GM19468 (cell line): ENCODE results near the gene SEPTIN5.

ENCODE experiments used
- ATAC-seq: cut with Tn5 transposase; IDR thresholded peaks from one replicate; pipeline ENCODE4 v1.9.1; 2021; ENCODE audit warnings: mild to moderate bottlenecking, moderate library complexity, moderate number of reproducible peaks; ENCODE audit not compliant: unreplicated experiment; ENCODE audit errors: extremely low read depth

SEPTIN5 gene

DNA sequence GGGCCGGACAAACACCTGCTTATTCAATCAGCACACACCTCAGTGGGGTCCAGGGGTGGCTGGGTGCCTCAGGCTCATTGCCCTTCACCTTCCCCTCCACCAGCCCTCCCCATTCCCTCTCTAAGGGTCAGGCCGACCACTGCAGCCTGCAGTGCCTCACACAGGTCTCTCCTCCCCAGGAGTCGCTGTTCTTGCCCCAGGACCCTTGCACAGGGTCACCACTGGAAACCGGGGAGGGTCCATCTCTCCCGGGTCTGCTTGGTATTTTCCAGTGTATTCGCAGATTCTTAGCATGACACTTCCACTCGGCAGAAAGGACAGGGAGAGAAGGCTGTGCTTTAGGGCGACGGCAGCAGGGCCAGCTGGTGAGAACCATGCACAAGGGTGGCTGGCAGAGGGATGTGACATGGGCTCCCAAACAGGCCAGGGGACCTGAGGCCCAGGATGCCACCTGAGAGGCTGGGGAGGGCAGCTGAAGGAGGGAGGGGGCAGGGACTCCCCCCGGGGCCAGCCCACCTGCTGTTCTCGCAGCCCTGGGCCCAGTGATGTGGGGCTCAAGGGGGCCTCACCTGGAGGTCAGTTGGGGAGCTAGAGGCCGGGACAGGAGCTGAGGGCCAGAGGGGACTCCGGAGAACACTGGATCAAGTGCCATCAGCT, 30.2 kb downstream of the SEPTIN5 start:
- ATAC-seq: no peak

DNA sequence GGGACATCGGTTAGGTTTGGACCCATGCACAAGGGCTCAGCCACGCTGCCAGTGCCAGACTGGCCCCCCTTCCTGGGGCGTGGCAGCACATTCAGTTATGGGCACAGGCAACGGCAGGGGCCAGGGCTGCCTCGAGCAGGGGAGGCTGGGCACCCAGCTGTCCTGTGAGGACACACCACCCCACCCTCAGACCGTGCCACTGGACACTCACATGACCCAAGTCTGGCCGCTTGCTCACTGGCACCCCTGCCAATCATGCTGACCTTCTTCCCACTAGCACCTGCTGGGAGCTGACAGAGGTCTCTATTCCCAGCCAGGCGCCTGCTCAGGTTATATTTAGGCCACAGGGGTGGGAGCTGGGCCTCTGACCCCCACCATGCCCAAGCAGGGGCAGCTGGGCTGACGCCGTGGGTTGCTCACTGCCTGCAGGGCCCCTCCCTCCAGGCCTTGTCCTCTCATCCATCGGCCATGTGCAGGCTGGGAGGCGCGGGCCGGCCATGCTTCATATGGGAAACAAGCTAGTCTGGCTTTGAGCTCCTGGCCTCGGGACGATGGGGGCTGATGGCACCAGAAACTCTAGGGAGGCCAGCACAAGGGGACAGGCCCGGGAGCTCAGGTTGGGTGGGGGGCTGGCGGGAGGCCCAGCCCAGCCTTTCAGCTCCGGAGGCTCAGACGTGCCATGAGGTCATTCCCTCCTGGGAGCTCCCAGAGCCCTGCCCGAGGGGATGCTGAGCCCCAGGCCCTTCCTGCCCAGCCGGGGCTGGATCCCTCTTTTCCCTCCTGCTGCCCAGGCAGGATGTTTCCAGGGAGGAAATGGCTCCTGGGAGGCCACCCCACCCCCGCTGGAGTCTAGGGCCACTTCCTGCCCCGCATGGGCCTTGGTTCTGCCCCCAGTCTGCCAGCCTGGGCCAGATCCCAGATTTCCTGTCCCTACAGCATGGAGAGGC, 31.1 kb downstream of the SEPTIN5 start:
- no peak for ATAC-seq

DNA sequence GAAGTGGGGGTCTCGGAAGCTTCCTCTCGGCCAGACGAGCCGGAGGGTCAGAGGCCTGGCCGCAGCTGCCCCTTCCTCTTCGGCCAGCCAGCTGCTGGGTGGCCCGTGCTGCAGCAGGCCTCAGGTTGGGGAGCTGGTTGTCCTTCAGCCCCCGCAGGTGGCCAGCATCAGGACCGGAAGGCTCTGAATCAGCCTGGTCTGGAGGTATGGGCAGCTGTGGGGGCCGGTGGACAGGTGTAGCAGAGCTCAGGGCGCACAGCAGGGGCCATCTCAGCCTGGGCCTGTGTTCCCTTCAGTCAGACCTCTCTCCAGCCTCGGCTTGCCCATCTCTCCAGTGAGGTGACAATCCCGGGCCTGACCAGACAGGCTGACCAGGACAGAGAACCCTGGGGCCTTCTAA, 32.4 kb downstream of the SEPTIN5 start:
- ATAC-seq: no peak

DNA sequence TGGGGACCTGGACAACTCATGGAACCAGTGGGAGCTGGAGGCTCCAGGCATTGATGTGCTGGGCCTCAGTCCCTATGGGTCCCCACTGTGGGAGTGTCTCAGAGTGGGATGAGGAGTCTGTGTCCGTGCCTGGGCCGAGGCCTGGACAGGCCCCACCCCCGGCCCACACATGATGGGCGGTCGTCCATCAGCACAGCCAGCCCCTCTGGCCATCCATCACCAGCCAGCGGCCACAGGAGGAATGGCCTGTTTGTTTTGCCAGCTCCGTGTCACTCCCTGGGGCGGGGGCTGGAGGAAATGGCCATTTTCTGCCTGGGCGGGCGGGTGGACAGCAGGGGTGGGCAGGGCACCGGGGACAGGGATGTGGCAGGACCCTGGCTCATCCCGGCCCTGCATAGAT, 33.2 kb downstream of the SEPTIN5 start:
- no peak for ATAC-seq

DNA sequence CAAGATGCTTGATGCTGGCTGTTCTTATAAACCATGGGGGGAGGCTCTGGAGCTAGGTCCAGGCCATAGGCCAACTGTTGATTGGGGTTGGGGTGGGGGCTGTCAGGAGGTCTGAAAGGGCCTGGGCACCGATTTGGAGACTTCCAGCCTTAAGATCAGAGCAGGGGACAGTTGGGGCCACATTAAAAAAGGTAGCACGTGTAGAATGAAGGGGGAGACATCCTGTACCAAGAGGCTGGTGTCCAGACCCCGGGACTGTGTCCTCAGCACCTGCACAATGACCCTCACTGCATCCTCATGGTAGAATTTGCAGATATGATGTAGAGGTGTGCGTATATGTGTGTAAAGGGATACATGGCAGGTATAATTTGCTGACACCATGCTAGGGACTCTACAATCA, 33.8 kb downstream of the SEPTIN5 start:
- ATAC-seq: no peak

DNA sequence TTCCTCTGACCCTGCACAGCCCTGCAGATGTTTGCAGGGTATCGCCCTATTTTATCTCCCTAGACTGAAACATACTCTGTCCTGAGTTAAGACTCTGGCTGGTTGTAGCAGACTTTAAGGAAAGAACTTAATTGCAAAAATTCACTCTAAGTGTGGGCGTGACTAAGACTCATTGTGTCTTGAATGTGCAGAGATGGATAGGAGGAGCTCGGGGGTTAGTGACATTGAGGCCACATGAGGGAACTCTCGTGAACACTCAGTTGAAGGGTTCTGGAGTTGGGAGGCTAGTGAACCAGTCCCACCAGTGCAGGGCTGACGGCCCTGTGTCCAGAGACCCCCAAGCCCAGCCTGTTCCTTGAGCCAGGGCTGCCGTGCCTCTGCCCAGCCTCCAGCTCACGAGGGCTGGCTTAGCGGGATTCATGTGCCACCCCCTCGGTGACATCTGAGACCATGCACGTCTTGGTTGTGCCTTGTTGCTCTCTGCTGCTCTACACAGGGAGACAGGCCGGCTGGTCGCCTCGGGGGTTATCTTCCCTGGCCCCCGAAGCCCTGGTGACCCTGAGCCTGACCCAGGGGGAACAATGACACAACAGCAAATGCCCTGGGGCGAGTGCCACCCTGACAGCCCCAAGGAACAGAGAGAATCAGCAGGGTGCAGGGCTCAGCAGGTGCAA, 34.8 kb downstream of the SEPTIN5 start:
- no peak for ATAC-seq

DNA sequence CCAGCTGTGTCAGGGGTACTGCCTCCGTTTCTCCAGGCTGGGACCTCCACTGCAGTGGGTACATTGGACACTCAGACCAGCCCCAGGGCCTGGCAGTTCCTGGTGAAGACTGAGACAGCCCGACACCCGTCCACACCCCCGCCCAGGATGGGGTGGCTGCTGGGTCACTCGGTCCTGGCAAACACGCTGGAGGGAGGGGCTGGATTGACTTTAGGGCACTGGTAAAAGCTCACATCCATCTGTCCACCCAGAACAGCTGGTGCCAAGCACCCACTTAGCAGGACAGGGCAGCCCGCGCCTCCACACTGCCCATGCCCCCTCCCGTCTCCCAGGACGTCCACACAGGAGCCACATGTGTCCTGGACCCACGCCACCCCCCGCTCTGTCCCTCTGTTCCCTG, 35.6 kb downstream of the SEPTIN5 start:
- ATAC-seq: no peak

DNA sequence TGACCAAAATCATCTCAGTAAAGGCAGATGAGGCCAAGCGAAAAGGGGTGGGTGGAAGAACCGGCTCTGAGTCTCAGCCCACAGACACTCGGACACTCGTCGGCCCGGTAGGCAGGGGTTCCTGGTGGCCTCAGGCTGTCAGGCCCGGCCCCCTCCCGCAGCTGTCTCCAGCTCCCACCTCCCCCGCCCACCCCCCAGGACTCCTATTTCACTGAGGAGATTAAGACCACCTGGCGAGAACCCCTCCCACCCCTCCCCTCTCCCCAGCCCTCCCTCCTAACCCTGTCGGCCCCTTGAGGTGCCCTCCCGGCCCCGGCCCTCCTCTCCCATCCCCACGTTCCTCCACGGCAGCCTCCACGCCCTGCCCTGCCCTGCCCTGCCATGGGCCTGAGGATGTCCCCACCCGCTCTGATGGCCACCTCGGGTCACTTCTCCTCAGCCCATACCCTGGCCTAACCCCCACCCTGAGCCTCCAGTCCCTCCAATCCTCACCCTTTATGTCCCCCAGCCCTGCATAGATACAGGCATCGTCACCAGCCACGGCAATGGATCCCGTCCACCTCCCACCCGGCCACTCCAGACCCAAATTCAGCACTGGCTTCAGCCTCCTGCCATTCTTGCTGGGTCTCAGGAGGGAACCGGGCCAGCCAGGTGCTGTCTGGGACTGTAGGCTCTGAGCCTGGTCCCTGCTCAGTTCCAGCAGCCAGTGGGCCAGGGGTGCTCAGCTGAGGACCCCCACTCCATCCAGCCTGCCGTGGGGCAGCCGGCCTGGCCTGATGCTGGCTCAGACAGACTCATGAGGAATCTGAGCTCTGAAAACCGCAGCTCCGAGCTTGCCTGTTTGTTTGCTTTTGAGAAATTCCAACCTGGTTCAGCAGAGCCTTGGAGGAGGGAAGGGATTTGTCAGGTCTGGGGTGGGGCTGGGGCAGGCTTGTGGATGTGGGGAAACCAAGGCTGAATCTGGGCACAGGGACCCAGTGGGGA, 36.5 kb downstream of the SEPTIN5 start:
- no peak for ATAC-seq

DNA sequence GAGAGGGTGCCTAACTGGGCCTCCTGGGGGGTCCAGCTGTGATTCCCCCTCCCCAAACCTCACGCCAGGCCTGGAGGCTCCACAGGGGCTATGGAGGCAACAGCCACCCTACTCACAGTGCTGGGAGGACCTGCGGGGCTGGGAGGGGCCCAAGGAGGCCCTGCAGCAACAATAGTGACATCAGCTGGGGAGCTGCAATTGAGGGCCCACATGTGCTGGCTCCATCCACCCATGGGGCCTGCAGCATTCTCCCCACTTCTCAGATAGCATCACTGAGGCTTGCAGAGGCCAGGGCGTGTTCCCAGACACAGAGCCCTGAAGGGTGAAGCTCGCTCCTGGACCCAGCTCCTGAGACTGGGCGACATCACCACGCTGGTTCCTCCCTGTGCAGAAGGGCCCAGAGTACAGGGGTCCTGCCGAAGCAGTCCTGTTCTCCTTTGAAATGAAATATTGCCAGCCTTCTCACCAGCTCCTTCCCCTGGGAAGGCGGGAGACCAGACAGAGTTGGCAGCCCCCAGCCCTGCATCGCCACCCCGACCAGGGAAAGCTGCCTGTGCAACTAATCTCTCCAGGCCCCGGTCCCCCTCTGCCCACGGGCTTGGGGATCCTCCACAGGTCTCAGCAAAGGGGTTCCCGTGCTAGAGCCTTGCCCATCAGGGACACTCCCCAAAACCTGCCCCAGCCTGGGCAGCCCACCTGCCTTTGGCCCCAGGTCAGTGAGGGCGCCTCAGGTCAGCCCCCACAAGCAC, 37.4 kb downstream of the SEPTIN5 start:
- no peak for ATAC-seq

DNA sequence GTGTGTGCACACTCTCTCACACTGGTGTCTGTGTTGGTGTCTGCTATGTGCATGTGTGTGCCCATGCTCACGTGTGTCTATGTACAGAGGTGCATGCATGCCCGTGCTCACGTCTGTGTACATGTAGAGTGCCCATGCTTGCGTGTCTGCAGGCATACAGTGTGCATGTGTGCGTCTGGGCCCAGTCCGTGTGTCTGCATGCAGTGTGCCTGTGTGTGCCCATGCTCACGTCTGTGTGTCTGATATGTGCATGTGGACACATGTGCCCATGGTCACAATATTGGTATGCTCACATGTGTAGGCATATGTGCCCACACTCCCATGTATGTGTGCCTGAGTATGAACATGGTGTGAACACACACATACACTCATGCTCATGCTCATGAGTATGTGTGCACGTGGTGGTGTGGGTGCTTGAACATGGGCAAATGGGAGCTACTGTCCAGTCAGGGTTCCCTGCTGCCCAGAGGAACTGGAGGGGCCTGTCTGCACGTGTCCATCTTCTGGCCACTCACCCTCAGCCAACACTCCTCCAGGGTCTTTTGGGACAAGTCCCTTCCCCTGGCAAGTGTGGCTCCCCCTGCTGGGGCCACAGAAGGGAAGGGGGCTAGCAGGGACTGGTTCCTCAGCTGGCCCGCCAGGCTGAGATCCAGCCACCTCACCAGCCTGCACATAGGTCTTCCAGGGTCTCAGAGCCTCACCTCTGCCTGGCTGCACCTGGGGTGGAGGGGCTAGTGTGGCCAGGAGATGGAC, 39.0 kb downstream of the SEPTIN5 start:
- no peak for ATAC-seq

DNA sequence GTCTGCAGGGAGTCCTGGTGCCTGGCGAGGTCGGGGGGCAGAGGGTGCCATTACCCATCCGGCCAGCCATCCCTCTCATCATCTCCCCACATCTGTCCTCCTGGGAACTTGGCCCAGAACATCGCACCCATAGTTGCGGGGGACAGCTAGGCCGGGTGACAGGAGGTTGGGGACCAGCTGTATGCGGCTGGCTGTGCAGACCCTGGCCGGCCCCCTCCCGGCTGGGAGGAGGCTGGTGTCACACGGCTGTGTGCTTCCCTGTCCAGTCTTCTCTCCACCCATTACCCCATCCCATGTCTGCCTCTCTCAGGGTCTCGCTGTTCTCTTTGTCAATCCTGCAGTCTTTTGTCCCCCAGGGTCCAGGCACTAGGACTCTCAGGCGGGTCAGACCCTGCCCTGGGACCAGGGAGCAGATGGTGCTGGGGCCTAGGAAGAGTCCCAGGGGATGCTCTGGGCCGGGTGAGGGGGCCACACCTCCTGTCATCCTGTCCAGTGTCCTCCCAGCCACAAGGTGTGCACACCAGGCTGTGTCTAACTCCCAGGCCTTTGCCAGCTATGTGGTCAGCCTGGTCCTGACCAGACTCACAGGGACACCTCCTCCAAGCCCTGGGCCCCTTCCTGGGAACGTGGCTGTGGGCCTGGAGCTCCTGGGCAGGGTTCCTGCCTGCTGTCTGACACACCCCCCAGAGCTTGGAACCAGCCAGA, 39.8 kb downstream of the SEPTIN5 start:
- ATAC-seq: no peak

DNA sequence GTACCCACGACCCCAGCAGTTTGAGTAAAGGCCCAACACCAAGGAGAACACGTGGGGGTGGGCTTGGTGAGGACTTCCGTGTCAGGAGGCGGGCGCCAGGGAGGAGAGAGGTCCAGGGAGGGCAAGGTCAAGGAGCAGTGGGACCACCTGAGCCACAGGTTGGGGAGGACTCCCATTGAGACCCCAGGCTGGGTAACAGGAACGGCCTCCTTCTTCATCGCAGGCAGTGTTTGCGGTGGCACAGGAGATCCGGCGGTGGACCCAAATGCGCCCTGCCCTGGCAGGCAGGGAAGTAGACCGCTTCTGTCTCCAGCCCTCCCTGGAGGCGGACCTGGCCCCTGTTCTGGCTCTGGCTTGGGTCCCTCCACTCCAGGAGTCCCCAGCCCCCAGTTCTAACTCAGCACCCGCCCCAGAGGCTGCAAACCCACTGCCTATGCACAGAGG, 40.4 kb downstream of the SEPTIN5 start:
- ATAC-seq: no peak

DNA sequence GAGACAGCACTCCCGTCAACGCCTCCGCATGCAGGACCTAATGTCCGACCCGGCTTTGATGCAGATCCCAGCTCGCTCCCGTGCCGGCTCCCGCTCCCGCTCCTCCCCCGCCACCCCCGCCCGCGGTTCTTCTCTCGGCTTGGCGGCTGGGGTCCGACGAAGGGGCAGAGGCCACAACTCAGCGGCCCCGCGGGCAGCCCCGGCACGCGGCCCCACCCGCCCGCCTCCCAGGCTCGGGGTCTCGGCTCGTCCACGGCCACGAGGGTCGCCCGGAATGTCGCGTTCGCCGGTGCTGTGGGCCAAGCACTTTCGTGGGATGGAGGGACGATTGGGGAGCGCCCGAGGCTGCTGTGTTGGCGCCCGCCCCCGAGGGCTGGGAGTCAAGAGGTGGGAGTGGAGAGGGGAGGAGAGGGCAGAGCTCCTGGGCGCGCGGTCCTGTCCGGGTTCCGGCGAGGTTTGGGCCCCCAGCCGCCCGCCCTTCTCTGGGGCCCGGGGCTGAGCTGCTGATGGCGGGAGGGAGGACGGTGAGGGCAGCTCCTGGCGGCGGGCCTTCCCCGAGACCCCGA, 40.9 kb downstream of the SEPTIN5 start:
- ATAC-seq: no peak

DNA sequence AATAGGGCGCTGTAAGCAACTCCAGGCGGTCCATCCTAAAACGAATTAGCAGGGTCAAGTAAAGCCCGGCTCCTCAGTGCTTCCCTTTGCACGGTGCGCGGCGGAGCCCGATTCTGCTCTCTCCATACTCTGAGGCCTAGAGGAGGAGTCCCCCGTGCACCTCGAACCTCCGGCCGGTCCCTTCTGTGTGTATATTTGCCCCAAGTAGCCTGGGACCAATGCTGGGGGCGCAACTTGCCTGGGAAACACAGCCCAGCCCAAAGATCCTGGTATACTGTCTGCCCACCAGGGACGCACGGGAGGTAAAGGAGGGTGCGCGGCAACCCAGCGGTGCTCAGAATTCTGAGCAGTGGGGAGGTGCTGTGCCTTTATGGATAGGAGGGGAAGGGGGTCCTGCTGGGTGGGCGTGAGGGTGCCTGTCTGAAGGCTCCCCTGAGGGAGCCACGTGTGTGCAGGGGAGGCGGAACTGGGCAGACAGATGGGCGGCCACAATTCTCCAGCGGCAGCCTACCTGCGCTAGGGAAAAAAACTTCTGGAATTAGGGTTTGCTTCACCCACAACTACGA, 41.5 kb downstream of the SEPTIN5 start:
- ATAC-seq: no peak

DNA sequence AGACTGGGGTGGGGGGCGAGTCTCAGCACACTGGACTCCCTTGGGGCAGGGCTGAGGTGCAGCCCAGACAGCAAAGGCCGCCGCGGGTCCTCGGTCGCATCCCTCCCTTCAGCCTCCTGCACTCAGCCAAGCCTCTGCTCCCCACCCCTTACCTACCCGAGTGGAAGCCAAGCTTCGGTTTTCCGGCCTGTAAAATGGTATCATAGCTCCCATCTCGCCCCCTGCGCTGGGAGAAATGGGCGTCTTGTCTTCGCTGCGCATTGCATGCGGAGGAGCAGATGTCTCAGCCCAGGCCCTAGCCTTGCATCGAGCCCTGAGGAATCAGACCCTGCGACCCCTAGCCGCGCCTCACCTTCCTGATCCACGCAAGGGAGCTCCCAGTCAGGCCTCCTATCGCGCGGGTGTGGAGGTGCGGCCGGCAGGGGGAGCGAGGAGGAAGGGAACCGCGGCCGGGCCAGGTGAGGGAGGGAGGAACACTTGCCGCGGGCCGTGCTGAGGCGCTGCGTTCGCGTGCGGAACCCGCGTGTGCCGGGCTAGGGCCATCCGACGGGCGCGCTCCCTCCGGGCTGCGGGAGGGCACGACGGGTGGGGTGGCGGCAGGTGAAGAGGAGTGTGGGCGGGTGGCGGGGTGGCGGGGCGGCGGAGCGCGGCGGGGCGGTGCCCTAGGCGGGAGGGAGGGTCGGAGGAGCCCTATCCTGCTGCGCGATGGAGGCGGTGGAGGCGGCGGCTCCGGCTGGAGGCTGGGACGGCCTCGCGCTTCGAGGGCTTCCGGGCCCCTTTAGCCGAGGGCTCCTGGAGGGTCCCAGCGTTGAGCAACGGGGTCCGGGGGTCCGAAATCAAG, 42.2 kb downstream of the SEPTIN5 start:
- ATAC-seq: no peak
